Adrenal gland (tissue), 5 donors: ENCODE results near the gene NIPSNAP2.

Experiments
- CTCF ChIP-seq, 6 experiments: fragments of 450-650 bp in 4 of 6; fragments of 200-600 bp in 2 of 6; sonication (generic) in 1 of 6; IDR thresholded peaks; 1 replicate in 5 of 6; 2 replicates in 1 of 6; pipeline versions ENCODE4 v1.5.1 to v1.8.0; 2016 to 2021; ENCODE audit warnings: antibody characterized with exemption in 6 of 6, mild to moderate bottlenecking in 2 of 6, moderate library complexity in 1 of 6
- POLR2A ChIP-seq, 2 donors: fragments of 450-650 bp; IDR thresholded peaks; one replicate each; pipeline ENCODE4 v1.6.1; 2017; ENCODE audit warnings: antibody characterized with exemption in 2 of 2, mild to moderate bottlenecking in 2 of 2, moderate library complexity in 1 of 2
- donor health status: DM: no; HTN: no; CAD: no.

DNA sequence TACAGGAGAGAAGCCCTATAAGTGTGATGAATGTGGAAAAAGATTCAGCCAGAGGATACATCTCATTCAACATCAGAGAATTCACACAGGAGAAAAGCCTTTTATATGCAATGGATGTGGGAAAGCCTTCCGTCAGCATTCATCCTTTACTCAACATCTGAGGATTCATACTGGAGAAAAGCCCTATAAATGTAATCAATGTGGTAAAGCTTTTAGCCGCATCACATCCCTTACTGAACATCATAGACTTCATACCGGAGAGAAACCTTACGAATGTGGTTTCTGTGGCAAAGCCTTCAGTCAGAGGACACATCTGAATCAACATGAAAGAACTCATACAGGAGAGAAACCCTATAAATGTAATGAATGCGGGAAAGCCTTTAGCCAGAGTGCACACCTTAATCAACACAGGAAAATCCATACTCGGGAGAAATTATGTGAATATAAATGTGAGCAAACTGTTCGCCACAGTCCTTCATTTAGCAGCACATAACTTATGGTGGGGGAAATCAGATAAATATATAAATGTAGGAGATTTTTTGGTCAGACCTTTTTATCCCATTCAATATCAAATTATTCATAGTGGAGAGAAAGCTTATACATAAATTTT is 24.8 kb upstream of the NIPSNAP2 start:
- no peak for TF ChIP-seq CTCF (IDR thresholded peaks at IDR 0.05)
- no peak for TF ChIP-seq POLR2A (IDR thresholded peaks at IDR 0.05)
